NCI-H2081 (cell line): Measurements from ENCODE around the gene WWP2.
"Not testable (repeated sequence)": the region's sequence is repeated elsewhere in the genome, so short reads cannot be mapped to it uniquely, and the experiment has no call there.

Experiments used
- DNase-seq, 2 experiments: peaks; one replicate each; lab custom pipeline; 2025; lab: John Stamatoyannopoulos, UW

Gene WWP2

DNA sequence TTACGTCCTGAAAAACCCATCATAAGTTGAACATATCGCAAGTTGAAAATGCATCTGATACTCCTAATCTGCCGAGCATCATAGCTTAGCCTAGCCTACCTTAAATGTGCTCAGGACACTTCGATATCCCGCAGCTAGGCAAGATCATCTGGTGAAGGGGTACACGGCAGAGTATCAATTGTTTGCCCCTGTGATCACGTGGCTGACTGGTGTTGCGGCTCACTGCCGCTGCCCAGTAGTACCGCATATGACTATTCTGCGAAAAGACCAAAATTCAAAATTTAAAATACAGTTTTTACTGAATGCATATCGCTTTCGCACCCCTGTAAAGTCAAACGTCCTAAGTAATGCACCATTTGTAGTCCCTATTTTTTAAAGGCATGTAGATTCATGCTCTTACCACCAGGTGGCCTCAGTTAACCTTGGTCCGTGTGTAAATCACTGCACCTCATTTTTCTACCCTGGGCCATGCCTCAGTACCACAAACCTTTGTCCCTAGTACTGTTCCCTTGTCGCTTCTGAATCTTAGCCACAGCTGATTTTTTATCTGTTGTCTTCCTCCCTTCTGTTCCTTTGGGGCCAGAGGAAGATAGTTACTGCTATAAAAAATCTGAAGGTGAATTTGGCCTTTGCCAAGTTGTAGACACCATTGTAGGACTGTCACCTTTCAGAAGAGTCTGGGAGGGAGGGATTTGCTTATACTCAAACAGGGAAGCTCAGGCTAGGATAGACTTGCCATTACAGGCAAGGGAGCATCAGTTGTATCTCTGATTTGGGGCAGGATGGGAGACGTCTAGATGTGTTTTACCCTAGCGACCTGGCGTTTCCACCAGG, 34.4 kb downstream of the WWP2 start:
- DNase-seq = peak; percentile 38 to 44

DNA sequence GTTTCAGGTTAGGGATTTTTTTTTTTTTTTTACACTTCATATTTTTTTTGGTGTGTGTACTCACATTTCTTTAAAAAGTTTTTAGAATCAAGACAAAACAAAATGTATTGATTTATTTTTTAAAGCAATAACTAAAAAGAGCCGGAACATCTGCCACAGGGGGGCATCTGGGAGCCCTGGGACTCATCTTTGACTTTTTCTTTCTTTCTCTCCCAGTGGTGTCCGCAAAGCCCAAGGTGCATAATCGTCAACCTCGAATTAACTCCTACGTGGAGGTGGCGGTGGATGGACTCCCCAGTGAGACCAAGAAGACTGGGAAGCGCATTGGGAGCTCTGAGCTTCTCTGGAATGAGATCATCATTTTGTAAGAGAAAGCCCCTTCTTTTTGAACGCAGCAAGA, 36.3 kb downstream of the WWP2 start:
- no peak for DNase-seq

DNA sequence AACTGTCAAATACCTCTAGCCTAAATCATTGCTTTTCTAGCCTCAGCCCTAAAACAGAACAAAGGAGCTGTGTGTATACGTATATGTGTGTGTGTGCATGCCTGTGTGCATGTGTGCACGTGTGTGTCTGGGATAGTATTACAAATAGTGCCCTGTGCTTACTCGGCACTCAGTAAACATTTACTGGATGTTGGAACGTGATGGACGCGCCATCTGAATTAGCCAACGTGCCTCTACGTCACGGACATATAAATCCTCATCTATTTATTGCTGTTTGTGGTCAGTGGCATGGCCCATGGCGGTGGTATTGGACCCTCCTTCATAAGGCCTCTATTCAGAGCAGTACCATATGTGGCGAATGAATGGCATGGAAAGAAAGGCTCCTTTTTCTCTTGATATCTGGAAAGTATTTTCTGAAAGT, 37.5 kb downstream of the WWP2 start:
- DNase-seq = no peak

DNA sequence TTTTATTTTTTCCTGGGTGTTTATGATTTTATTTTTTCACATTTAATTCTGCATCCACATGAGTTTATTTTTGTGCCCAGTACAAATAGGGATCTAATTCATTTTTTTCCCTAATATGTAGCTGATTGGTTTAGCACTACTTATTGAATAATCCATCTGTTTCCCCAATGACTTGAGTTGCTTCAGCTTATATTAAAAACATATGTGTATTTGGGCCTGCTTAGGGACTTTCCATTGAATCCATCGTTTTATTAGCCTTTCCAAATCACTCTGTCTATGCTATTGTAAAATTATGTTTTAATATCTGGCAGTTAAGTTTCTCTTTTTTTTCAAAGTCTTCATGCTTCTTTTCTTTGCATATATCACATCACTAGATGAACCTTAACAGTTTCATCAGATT, 42.2 kb downstream of the WWP2 start:
- no peak for DNase-seq

DNA sequence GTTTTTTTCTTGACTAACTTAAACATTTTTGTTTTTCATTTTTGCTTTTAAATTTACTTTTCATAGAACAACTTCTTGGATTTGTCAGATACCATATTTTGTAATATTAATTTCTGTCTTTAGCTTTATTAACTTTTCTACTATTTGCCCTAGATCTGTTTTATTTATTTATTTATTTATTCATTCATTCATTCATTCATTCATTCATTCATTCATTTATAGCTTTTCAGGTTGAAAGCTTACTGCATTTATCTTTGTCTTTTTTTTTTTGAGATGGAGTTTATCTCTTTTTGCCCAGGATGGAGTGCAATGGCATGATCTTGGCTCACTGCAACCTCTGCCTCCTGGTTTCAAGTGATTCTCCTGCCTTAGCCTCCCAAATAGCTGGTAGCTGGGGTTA, 44.6 kb downstream of the WWP2 start:
- DNase-seq = not testable (repeated sequence)

DNA sequence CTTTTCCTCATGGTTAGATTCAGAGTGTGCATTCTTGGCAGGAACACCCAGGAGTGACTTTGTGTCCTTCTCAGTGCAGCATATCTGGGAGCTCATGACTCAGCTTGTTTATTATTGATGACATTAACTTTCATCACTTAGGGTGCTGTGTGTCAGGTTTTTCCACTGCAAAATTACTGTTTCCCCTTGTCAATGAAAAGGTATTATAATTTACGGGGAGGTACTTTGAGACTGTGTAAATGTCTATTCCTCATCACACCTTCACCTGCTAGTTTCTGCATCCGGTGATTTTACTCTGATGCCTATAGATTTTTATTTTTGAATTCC, 50.5 kb downstream of the WWP2 start:
- no peak for DNase-seq

DNA sequence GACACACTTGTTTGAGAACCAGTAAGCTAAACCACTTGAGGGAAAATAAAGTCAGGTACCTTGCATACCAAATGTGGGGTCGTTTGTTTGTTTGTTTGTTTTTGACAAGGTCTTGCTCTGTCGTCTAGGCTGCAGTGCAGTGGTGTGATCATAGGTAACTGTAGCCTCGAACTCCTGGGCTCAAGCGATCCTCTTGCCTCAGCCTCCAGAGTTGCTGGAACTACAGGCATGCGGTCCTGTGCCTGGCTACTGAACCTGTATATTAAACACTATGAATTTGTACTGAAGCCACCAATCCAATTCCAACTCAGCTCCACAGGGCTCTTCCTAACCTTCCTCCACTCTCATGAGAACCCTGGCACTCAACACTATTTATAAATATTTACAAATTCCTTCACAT, 51.9 kb downstream of the WWP2 start:
- DNase-seq = no peak

DNA sequence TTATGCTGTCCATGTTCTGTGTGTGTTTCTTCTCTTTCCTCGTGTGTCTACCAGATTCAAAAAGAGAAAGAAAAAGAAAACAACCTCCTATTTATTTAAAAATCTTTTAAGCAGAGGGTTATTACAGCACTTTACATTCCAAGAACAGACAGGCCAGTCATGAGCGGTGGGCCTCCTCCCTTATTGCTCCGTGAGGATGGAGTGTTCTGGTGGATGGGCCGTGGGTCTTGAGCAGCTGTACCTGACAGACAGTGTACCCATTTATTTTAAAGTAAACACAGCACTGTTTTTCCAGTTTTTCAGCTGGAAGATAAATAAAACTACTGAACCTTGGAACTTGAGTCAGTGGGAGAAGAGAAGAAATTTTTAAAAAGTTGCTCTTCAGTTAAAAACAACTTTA, 52.4 kb downstream of the WWP2 start:
- DNase-seq = no peak

DNA sequence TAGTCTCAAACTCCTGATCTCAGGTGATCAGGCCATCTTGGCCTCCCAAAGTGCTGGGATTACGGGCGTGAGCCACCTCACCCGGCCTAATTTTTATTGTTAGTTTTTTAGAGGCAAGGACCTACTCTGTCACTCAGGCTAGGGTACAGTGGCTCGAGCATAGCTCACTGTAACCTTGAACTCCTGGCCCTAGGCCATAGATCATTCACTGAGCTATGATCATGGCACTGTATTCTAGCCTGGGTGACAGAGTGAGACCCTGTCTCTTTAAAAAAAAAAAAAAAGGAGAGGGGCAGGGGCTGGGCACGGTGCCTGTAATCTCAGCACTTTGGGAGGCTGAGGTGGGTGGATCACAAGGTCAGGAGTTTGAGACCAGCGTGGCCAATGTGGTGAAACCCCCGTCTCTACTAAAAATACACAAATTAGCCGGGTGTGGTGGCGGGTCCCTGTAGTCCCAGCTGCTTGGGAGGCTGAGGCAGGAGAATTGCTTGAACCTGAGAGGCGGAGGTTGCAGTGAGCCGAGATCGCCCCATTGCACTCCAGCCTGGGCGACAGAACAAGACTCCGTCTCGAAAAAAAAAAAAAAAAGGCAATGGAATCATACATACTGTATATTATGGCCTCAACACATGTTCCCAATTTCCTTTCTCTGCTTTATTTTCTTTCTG, 53.2 kb downstream of the WWP2 start:
- not testable (repeated sequence) for DNase-seq

DNA sequence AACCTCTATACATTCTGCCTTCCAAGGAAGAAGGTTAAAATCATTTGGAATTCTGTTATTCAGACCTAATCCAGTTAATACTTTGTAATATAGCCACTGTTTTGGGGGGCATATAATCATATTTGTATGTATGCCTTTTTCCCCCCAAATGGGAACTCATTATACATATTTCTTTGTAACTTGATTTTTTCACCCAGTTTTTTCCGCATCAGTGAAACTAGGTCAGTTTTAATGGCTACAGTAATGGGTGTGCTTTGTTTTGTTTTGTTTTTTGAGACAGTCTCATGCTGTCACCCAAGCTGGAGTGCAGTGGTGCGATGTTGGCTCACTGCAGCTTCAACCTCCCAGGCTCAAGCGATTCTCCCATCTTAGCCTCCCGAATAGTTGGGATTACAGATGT, 54.9 kb downstream of the WWP2 start:
- no peak for DNase-seq

DNA sequence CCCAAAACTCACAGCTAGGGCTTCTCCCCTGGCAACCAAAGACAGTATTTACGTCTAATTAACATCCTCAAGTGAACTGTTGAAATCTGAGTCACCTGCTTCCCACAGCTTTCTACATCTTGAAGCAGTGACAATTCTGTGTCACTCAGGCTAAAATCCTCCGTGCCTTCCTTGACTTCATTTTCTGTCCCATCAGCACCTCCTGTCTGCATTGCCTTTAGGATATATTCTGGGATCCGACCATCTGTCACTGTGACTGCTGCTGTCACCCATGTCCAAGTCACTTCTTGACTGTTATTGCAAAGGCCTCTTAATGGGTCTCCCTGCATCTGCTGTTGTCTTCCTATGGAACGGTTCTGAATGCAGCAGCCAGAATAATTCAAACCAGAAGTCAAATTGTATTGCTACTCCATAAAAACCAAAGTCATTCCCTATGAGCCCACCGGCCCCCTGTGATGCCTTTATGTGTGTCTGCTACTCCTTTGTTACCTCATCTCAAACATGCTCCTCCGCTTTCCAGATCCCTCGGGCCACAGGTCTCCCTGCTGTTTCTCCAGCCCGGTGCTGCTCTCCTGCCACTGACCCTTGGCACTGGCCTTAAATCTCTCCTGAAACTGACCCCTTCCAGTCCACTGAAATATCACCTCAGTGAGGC, 56.9 kb downstream of the WWP2 start:
- DNase-seq = no peak

DNA sequence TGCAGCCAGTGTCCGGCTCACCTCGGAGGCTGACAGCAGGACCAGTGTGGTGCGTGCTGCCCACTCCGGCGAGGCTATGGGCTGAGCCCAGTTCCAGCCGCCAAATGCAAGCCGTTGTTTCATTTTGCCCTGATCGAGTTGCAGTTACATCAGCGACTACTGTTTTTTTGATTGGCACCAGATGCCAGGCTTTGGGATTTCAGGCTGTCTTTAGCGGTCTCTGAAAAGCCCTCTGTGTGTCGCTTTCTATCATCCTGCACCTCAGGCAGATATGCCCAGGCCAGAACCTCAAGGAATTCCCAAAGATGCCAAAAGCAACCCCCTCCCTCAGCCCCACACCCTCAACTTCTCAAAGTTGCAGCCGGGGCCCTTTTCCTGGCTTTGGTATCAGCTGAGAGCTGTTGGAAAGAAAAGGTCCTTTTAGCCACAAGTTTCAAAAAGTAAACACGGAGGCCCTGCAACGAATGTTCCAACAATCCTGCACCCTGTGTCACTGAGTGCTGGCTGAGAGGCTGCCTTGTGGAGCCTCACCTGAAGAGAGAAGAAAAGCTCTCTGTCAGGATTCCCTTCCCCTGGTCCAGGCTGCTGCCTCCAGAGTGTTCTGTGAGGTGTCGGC, 58.9 kb downstream of the WWP2 start:
- DNase-seq = no peak

DNA sequence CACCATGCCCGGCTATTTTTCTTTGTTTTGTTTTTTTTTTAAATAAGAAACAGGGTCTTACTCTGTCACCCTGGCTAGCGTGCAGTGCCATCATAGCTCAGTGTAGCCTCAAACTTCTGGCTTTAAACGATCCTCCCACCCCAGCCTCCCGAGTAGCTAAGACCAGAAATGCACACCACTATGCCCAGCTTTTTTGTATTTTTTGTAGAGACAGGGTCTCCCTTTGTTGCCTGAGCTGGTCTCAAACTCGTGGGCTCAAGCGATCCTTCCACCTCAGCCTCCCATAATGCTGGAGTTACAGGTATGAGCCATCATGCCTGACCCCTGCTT, 59.7 kb downstream of the WWP2 start:
- DNase-seq = no peak

DNA sequence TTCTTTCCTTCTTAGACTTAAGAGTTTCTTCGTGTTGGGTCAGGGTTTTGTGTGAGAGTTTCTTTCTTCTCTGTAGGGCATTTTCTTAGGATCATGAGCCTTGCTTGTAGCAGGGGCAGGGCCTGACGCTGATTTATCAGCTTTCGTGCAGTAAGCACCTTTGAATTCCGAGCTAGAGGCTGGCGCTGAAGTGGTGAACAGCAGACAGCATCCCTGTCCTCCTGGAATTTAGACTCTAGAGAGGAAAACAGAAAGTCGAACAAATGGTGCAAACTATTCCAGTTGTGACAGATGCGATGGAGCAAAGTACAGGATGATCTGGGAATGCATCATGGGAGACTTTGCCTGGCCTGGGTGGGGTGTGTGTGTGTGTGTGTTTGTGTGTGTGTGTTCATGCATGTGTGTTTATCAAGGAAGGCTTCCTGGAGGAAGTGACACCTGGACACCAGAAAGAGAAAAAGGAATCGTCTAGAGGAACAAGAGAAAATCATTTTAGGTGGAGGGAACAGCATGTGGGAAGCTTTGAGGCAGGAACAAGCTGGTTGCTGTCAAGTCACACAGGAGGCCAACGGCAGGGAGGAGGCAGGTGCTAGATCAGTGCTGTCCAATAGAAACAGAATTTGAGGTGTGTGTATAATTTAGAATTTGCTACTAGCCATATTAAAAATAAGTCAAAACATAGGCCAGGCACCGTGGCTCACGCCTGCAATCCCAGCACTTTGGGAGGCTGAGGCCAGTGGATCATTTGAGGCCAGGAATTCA, 60.2 kb downstream of the WWP2 start:
- DNase-seq = no peak

DNA sequence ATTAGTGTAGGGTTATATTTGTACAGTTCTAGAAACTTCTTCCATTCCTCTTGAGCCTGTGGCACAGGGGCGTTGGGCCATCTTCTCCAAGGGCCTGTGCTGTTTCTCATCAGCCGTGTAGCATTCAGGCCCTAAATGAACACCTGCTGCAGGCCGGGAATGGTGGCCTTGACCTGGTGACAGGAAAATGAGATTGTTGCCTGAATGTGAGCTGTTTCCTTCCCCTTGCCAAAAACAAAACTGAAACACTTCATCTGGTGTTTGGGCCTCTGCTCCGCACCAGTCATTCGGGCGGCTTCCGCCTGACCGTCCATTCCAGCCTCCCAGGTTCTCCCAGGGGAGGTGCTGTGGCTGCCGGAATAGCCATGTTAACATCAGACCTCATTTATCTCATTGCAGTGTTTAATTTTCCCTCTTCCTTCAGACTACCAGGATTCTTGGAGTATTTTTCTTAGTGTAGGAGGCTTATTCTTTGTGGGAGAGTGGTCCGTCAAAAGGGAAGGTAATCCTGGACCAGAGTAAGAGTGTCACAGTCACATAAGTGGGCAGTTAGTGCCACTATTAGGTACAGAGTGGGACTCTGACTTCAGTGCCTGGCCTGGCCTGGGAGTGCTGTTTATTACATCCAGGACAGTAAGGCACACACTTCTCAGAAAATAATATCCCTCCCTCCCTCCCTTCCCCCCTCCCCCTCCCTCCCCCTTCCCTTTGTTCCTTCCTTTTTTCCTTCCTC, 61.9 kb downstream of the WWP2 start:
- no peak for DNase-seq

DNA sequence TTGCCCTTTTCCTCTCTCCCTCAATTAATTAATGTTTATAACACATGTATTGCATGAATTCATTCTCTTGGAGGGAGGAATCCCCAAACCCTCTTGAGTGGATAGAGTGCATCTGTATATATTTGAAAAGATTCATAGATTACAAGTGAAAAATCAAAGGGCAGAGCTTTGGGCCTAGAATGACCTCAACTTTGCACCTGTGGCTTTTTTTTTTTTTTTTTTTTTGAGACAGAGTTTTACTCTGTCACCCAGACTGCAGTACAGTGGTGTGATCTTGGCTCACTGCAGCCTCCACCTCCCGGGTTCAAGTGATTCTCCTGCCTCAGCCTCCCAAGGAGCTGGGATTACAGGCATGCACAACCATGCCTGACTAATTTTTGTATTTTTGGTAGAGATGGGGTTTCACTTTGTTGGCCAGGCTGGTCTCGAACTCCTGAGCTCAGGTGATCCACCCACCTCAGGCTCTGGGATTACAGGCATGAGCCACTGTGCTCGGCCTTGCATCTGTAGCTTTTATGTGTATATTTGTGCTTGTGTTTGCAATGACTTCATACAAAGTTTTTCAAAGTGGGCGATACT, 62.5 kb downstream of the WWP2 start:
- DNase-seq = not testable (repeated sequence)

DNA sequence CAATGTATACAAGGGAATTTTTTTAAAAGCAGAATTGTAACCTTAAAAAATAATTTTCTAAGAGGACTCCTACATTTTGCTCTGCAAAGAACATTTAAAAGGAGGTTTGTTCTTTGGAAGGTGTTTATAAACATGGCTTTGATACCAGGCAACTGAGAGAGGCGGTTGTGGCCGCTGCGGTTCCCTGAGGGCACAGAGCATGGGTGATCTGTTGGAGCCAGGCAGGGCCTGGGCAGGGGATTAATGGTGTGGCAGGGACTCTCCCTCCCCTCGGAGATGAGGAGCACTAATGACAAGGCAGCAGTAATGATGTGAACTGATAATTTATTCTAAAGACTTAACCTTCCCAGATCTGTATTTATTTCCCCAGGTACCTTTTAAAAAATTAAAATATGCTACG, 65.4 kb downstream of the WWP2 start:
- no peak for DNase-seq

DNA sequence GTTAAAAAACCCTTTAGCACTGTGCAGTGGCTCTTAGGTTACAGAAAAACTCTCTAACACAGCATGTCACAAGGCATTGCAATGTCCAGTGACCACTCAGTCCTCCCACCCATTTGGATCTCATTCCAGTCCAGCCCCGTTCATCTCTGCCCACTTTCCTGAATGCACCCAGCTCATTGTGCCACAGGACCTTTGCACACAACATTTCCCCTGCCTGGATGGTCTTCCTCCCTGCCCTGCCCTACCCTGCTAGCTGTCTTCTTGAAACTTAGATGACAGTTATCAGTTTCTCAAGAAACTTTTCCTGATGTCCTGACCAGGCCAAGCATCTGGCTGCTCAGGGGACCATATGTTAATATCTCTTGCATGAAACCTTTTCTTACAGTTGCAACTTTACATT, 67.2 kb downstream of the WWP2 start:
- DNase-seq = no peak

DNA sequence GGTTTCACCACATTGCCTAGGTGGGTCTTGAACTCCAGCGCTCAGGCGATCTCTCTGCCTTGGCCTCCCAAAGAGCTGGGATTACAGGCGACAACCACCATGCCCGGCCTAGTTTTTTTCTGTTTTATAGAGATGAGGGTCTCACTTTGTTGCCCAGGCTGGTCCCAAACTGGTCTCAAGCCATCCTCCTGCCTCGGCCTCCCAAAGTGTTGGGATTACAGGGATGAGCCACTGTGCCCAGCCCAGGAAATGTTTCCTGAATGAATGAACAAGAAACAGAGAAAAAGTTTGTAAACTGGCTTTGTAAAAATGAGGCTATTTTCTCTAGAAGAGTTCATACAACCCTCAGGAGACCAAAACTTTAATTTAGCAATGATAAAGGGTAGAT, 68.0 kb downstream of the WWP2 start:
- no peak for DNase-seq

DNA sequence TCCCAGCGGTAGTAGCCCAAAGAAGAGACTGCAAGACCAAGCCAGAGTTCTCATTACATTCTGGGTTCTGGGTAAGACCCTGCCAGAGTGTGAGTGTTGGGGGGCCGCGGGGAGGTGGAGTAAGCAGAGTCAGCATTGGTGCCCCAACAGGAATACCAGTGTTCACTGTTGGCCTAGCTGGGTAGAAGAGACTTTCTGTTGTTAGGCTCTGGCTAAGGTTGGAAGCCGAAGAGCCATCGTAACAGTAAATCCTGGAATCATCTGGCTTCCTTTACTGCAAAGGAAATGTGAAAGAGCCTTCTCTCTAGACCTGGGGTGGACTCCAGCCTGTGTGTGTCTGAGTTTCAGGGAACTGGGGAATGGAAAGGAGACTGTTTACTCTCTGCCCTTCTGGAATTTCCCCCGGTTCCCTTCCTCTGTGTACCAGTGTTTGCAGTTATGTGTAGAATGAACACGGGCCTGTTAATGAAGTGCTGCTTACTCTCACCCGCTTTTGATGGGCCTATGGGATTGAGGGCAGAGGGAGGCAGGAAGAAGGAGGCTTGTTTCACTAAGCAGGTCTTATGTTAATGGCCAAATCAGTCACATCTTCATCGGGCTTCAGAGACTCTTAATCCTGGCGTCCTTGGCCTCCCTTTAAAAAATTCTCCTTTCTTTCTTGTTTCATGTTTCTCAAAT, 68.5 kb downstream of the WWP2 start:
- no peak for DNase-seq
